ENCODE measurements around the gene ZNF420. TPM values are rescaled to one million over a fixed set of nuclear protein-coding genes. Genes with fewer than 3 reads are reported as not detected.

ZNF420 gene
- total and polyA plus RNA-seq, 7 donors, result 3.5 to 39.5 (median 6.5) TPM

GRCh38 chr19:37127999-37128820, 50.0 kb downstream of the ZNF420 start:
- Histone ChIP-seq H3K36me3 (ENCODE audit: insufficient read depth in 1 of 2, low read depth in 1 of 2) (peaks cover 16 to 24% of the 10 kb centered on the region in 2 donors), H3K9me3 (peaks cover 97% of the 10 kb centered on the region), H3K27me3 (ENCODE audit: insufficient read depth in 3 of 3, low read length in 2 of 3) (no peaks in the 10 kb centered on the region), H3K4me3 (no peak overlapping the region), H3K4me1 (no peaks in the 10 kb centered on the region), H3K27ac (no peak overlapping the region)
- ATAC-seq (no peak), DNase-seq (no peak)
- no peak for TF ChIP-seq CTCF (IDR thresholded peaks at IDR 0.05)
- 96 to 97% (median 97%) methylated on average over 12 of the region's 12 CpGs for WGBS, 3 donors
- intact Hi-C loops (cut with DNase I), result no loop called here

- TF ChIP-seq CTCF (IDR thresholded peaks at IDR 0.05), result no peak
- Histone ChIP-seq H3K9me3 (peaks cover 97% of the 10 kb centered on the region), H3K27ac (no peak overlapping the region), H3K36me3 (ENCODE audit: insufficient read depth in 1 of 2, low read depth in 1 of 2) (peaks cover 16 to 24% of the 10 kb centered on the region in 2 donors), H3K4me3 (no peak overlapping the region), H3K4me1 (no peaks in the 10 kb centered on the region), H3K27me3 (ENCODE audit: insufficient read depth in 3 of 3, low read length in 2 of 3) (no peaks in the 10 kb centered on the region)
- no peak for DNase-seq
- WGBS, 3 donors, result 78 to 97% (median 97%) methylated on average over 3 of the region's 3 CpGs
- ATAC-seq, result no peak
- intact Hi-C loops (cut with DNase I), result no loop called here
Observed at GRCh38 chr19:37128821-37129177, 50.6 kb downstream of the ZNF420 start.

GRCh38 chr19:37136111-37136510, 57.9 kb downstream of the ZNF420 start:
- H3K36me3 ChIP-seq (ENCODE audit: insufficient read depth in 1 of 2, low read depth in 1 of 2), result no peaks in the 10 kb centered on the region
- H3K27ac ChIP-seq, result no peak overlapping the region
- no peak for ATAC-seq
- intact Hi-C loops (cut with DNase I), result loop anchor here in 1 of 2 donors (2.0 kb wide), 1 partner anchor 33 kb away; no protein-coding TSS in a partner anchor
- DNase-seq, result no peak
- peaks cover 91% of the 10 kb centered on the region for H3K9me3 ChIP-seq
- H3K4me3 ChIP-seq, result no peak overlapping the region
- no peaks in the 10 kb centered on the region for H3K27me3 ChIP-seq (ENCODE audit: insufficient read depth in 3 of 3, low read length in 2 of 3)
- H3K4me1 ChIP-seq, result no peaks in the 10 kb centered on the region
- 5 to 13% (median 10%) methylated on average over 1 of the region's 1 CpG for WGBS, 3 donors
- TF ChIP-seq CTCF (IDR thresholded peaks at IDR 0.05), result no peak

GRCh38 chr19:37148214-37148613, 70.0 kb downstream of the ZNF420 start:
- H3K27ac ChIP-seq, result no peak overlapping the region
- intact Hi-C loops (cut with DNase I), result no loop called here
- DNase-seq (no peak), ATAC-seq (no peak)
- no peaks in the 10 kb centered on the region for H3K4me1 ChIP-seq
- no peak overlapping the region for H3K4me3 ChIP-seq
- H3K27me3 ChIP-seq (ENCODE audit: insufficient read depth in 3 of 3, low read length in 2 of 3), result no peaks in the 10 kb centered on the region
- TF ChIP-seq CTCF (IDR thresholded peaks at IDR 0.05), result no peak
- H3K9me3 ChIP-seq, result peaks cover 92% of the 10 kb centered on the region
- peaks cover 19 to 23% of the 10 kb centered on the region in 2 donors for H3K36me3 ChIP-seq (ENCODE audit: insufficient read depth in 1 of 2, low read depth in 1 of 2)
- WGBS, 3 donors, result 94 to 97% (median 96%) methylated on average over 3 of the region's 3 CpGs
